ENCODE data around the gene WDFY4.

DNA sequence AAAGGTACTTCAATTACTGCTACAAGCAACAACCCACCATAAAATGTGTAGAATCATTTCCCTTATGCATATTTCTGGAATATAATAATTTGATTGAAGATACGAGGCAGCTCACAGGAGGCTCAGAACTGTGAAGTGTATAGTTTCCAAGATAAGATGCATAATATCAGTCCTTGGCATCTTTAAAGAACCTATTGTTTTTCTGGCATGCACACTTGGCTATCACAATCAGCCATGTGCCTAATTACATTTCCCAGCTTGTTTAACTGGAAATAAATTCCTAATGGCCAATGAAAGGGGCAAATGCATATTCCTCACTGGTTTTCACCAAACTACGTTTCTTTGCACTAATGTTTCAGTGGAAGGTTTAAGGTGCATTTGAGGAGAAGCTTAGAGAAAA, 338.4 kb downstream of the WDFY4 start:
- TF ChIP-seq EGR1 (IDR thresholded peaks at IDR 0.05), result no peak
- no peak for TF ChIP-seq YY1 (IDR thresholded peaks at IDR 0.05; ENCODE audit: low read depth)
- no peak for TF ChIP-seq TCF12 (IDR thresholded peaks at IDR 0.05; ENCODE audit: low read depth)
- no peak for TF ChIP-seq EP300 (IDR thresholded peaks at IDR 0.05; ENCODE audit: borderline replicate concordance)
- TF ChIP-seq, protein P1, sequence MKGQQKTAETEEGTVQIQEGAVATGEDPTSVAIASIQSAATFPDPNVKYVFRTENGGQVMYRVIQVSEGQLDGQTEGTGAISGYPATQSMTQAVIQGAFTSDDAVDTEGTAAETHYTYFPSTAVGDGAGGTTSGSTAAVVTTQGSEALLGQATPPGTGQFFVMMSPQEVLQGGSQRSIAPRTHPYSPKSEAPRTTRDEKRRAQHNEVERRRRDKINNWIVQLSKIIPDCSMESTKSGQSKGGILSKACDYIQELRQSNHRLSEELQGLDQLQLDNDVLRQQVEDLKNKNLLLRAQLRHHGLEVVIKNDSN (IDR thresholded peaks at IDR 0.05), result no peak
- TF ChIP-seq RAD21 (IDR thresholded peaks at IDR 0.05; ENCODE audit: low read depth), result no peak
- no peak for TF ChIP-seq CREB1 (IDR thresholded peaks at IDR 0.05; ENCODE audit: low read depth)
- TF ChIP-seq TEAD4 (IDR thresholded peaks at IDR 0.05), result no peak
- TF ChIP-seq, protein P2, sequence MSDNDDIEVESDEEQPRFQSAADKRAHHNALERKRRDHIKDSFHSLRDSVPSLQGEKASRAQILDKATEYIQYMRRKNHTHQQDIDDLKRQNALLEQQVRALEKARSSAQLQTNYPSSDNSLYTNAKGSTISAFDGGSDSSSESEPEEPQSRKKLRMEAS (IDR thresholded peaks at IDR 0.05), result no peak
- TF ChIP-seq, protein P3, sequence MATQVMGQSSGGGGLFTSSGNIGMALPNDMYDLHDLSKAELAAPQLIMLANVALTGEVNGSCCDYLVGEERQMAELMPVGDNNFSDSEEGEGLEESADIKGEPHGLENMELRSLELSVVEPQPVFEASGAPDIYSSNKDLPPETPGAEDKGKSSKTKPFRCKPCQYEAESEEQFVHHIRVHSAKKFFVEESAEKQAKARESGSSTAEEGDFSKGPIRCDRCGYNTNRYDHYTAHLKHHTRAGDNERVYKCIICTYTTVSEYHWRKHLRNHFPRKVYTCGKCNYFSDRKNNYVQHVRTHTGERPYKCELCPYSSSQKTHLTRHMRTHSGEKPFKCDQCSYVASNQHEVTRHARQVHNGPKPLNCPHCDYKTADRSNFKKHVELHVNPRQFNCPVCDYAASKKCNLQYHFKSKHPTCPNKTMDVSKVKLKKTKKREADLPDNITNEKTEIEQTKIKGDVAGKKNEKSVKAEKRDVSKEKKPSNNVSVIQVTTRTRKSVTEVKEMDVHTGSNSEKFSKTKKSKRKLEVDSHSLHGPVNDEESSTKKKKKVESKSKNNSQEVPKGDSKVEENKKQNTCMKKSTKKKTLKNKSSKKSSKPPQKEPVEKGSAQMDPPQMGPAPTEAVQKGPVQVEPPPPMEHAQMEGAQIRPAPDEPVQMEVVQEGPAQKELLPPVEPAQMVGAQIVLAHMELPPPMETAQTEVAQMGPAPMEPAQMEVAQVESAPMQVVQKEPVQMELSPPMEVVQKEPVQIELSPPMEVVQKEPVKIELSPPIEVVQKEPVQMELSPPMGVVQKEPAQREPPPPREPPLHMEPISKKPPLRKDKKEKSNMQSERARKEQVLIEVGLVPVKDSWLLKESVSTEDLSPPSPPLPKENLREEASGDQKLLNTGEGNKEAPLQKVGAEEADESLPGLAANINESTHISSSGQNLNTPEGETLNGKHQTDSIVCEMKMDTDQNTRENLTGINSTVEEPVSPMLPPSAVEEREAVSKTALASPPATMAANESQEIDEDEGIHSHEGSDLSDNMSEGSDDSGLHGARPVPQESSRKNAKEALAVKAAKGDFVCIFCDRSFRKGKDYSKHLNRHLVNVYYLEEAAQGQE (IDR thresholded peaks at IDR 0.05; ENCODE audit: low read depth), result no peak
- TF ChIP-seq NFIC (IDR thresholded peaks at IDR 0.05), result no peak
- no peak for TF ChIP-seq CEBPB (IDR thresholded peaks at IDR 0.05)
- TF ChIP-seq FOXM1 (IDR thresholded peaks at IDR 0.05; ENCODE audit: borderline replicate concordance, low read depth), result no peak
- TF ChIP-seq TAF1 (IDR thresholded peaks at IDR 0.05; ENCODE audit: low read depth), result no peak

Measured in Ishikawa (cell line).